Measurements from ENCODE around the gene SNRNP25. TPM values are rescaled to one million over a fixed set of nuclear protein-coding genes. Genes with fewer than 3 reads are reported as not detected.

The SNRNP25 gene
- total and polyA plus RNA-seq, 9 donors, result 12.8 to 35.7 (median 26.9) TPM

- Histone ChIP-seq H3K27ac (peak overlapping the region in 1 of 2 donors; percentile 11), H3K9me3 (no peaks in the 10 kb centered on the region), H3K4me3 (no peak overlapping the region), H3K27me3 (no peaks in the 10 kb centered on the region), H3K36me3 (no peaks in the 10 kb centered on the region), H3K4me1 (ENCODE audit: insufficient read depth) (peaks cover 17% of the 10 kb centered on the region)
- no peak for DNase-seq
- intact Hi-C loops (cut with DNase I), result loop anchor here (1.0 to 2.0 kb wide), 3 partner anchors 28 to 31 kb away; no protein-coding TSS in a partner anchor
- WGBS, 3 donors, result 78 to 85% (median 81%) methylated on average over 13 of the region's 13 CpGs
- TF ChIP-seq POLR2A (IDR thresholded peaks at IDR 0.05) (no peak), EP300 (IDR thresholded peaks at IDR 0.05) (no peak)
- TF ChIP-seq, protein P1, sequence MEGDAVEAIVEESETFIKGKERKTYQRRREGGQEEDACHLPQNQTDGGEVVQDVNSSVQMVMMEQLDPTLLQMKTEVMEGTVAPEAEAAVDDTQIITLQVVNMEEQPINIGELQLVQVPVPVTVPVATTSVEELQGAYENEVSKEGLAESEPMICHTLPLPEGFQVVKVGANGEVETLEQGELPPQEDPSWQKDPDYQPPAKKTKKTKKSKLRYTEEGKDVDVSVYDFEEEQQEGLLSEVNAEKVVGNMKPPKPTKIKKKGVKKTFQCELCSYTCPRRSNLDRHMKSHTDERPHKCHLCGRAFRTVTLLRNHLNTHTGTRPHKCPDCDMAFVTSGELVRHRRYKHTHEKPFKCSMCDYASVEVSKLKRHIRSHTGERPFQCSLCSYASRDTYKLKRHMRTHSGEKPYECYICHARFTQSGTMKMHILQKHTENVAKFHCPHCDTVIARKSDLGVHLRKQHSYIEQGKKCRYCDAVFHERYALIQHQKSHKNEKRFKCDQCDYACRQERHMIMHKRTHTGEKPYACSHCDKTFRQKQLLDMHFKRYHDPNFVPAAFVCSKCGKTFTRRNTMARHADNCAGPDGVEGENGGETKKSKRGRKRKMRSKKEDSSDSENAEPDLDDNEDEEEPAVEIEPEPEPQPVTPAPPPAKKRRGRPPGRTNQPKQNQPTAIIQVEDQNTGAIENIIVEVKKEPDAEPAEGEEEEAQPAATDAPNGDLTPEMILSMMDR (IDR thresholded peaks at IDR 0.05), result no peak
Observed at GRCh38 chr16:66309-67182, 12.9 kb downstream of the SNRNP25 start.

GRCh38 chr16:67183-67791, 13.7 kb downstream of the SNRNP25 start:
- DNase-seq, result peak in 1 of 5 donors; percentile 37
- 73 to 78% (median 73%) methylated on average over 10 of the region's 10 CpGs for WGBS, 3 donors
- H3K9me3 ChIP-seq, result no peaks in the 10 kb centered on the region
- no peaks in the 10 kb centered on the region for H3K36me3 ChIP-seq
- no peaks in the 10 kb centered on the region for H3K27me3 ChIP-seq
- peak overlapping the region in 1 of 2 donors; percentile 11 for H3K27ac ChIP-seq
- intact Hi-C loops (cut with DNase I), result loop anchor here in 3 of 4 donors (2.0 kb wide), 2 partner anchors 28 to 30 kb away; no protein-coding TSS in a partner anchor
- H3K4me3 ChIP-seq, result no peak overlapping the region
- TF ChIP-seq, protein P1 (IDR thresholded peaks at IDR 0.05), result no peak
- TF ChIP-seq EP300 (IDR thresholded peaks at IDR 0.05) (no peak), POLR2A (IDR thresholded peaks at IDR 0.05) (no peak)
- H3K4me1 ChIP-seq (ENCODE audit: insufficient read depth), result peaks cover 17% of the 10 kb centered on the region

- TF ChIP-seq, protein P1 (IDR thresholded peaks at IDR 0.05), result no peak
- TF ChIP-seq POLR2A (IDR thresholded peaks at IDR 0.05), result no peak
- TF ChIP-seq EP300 (IDR thresholded peaks at IDR 0.05), result no peak
- H3K27ac ChIP-seq, result no peak overlapping the region
- no peak for DNase-seq
- intact Hi-C loops (cut with DNase I), result loop anchor here in 3 of 4 donors (2.0 kb wide), 2 partner anchors 27 to 29 kb away; no protein-coding TSS in a partner anchor
- peaks cover 20% of the 10 kb centered on the region for H3K4me1 ChIP-seq (ENCODE audit: insufficient read depth)
- 77 to 79% (median 78%) methylated on average over 26 to 27 of the region's 27 CpGs for WGBS, 3 donors
- H3K27me3 ChIP-seq, result no peaks in the 10 kb centered on the region
- no peaks in the 10 kb centered on the region for H3K36me3 ChIP-seq
- H3K9me3 ChIP-seq, result no peaks in the 10 kb centered on the region
- H3K4me3 ChIP-seq, result no peak overlapping the region
Observed at GRCh38 chr16:67884-68789, 14.5 kb downstream of the SNRNP25 start.

DNA sequence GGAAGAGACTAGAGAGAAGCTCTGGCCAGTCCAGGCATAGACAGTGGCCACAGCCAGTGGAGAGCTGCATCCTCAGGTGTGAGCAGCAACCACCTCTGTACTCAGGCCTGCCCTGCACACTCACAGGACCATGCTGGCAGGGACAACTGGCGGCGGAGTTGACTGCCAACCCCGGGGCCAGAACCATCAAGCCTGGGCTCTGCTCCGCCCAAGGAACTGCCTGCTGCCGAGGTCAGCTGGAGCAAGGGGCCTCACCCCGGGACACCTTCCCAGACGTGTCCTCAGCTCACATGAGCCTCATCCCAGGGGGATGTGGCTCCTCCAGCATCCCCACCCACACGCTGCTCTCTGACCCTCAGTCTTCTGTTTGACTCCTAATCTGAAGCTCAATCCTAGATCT, 15.6 kb downstream of the SNRNP25 start:
- Histone ChIP-seq H3K9me3 (no peaks in the 10 kb centered on the region), H3K36me3 (no peaks in the 10 kb centered on the region), H3K27ac (no peak overlapping the region), H3K4me1 (ENCODE audit: insufficient read depth) (peaks cover 22% of the 10 kb centered on the region), H3K4me3 (no peak overlapping the region), H3K27me3 (no peaks in the 10 kb centered on the region)
- WGBS, 3 donors, result 73 to 83% (median 79%) methylated on average over 8 of the region's 8 CpGs
- intact Hi-C loops (cut with DNase I), result no loop called here
- TF ChIP-seq POLR2A (IDR thresholded peaks at IDR 0.05), result no peak
- no peak for TF ChIP-seq EP300 (IDR thresholded peaks at IDR 0.05)
- TF ChIP-seq, protein P1 (IDR thresholded peaks at IDR 0.05), result no peak
- DNase-seq, result no peak
